LNCaP clone FGC (cell line): ENCODE results near the gene ADH6.

ENCODE experiments used
- DNase-seq: peaks from one replicate; pipeline ENCODE4 v3.0.0-alpha.2; 2011; ENCODE audit warnings: low read depth
- H3K4me3 ChIP-seq: 2 replicates; pipeline ENCODE4 v1.5.1; 2011; ENCODE audit warnings: mild to moderate bottlenecking, low read depth, low read length, control low read depth
- TF ChIP-seq, protein P1 (sequence below): IDR thresholded peaks from 2 replicates; pipeline ENCODE4 v1.5.1; 2012; ENCODE audit warnings: mild to moderate bottlenecking; ENCODE audit not compliant: control insufficient read depth, insufficient read depth; ENCODE audit errors: extremely low read depth

ADH6 gene

GRCh38 chr4:99179178-99179577, 39.9 kb downstream of the ADH6 start:
- TF ChIP-seq, protein P1, sequence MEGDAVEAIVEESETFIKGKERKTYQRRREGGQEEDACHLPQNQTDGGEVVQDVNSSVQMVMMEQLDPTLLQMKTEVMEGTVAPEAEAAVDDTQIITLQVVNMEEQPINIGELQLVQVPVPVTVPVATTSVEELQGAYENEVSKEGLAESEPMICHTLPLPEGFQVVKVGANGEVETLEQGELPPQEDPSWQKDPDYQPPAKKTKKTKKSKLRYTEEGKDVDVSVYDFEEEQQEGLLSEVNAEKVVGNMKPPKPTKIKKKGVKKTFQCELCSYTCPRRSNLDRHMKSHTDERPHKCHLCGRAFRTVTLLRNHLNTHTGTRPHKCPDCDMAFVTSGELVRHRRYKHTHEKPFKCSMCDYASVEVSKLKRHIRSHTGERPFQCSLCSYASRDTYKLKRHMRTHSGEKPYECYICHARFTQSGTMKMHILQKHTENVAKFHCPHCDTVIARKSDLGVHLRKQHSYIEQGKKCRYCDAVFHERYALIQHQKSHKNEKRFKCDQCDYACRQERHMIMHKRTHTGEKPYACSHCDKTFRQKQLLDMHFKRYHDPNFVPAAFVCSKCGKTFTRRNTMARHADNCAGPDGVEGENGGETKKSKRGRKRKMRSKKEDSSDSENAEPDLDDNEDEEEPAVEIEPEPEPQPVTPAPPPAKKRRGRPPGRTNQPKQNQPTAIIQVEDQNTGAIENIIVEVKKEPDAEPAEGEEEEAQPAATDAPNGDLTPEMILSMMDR, result no peak
- no peak overlapping the region for H3K4me3 ChIP-seq
- DNase-seq, result no peak

DNA sequence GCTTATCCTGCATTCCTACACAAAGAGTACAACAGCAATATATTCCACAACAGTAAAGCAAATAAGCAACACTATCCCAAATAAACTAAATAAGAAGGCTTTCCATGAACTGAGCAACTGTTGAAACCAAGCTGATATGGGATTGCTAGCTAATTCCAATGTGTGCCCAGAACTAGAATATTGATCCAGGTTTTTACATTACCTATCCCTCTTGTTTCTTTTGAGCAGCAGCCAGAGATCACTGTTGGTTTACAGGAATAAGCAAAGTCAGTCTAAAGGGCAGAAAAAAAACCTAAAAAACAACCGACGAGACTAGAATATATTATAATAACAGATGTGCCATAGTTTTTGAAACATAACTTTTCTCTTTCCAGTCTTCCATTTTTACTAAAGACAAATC, 52.5 kb downstream of the ADH6 start:
- DNase-seq, result no peak
- TF ChIP-seq, protein P1, result no peak
- no peak overlapping the region for H3K4me3 ChIP-seq

GRCh38 chr4:99165978-99166377, 53.1 kb downstream of the ADH6 start:
- TF ChIP-seq, protein P1, result no peak
- DNase-seq, result no peak

DNA sequence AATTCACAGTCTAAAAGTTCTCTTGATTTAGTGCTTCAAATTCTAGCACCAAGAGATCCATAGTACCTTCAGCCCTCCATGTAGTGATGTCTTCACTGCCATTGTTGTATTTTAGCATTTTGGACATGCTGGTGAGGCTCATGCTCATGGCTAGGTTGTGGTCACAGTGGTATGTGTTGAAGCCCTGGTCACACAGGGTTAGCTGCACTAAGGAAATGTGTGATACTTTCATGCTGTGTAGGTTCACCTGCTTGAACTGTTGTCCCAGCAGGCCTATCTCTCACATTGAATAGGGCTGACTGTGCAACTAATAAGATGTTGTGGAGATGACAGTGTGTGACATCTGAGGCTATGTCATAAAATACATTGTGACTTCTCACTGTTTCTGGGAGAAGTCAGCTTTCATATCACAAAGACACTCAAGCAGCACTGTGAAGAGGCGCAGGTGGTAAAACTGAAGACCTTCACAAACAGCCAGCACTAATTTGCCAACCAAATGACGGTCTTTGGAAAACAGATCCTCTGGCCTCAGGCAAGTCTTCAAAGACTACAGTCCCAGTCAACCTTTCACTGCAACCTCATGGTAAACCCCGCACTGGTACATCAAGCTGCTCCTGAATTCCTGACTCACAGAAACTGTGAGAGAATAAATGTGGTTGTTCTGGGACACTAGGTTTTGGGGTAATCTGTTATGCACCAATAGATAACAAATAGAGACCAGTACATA, 57.5 kb downstream of the ADH6 start:
- DNase-seq, result no peak
- H3K4me3 ChIP-seq, result no peak overlapping the region
- TF ChIP-seq, protein P1, result no peak

More at GRCh38 chr4:99165978-99166377, 53.1 kb downstream of the ADH6 start:
- H3K4me3 ChIP-seq, result no peak overlapping the region

DNA sequence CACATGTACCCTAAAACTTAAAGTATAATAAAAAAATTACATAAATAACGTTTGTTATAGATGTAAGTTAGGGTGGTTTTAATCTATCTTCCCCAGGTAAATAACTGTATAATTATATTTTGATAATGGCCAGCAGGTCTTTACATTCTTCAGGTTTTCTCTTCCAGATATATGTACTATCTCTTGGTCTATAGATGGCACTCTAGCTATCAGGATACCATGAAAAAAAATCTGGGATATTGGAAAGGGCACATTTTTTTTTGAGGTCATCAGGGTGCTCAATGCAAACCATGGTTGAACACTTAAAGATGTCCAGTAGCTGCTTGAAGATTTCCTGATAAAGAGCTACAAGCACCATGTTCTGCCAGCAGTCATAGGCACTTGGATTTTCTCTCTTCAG, 59.3 kb downstream of the ADH6 start:
- TF ChIP-seq, protein P1, result 0 out of 2 replicates have a peak, but pooled peaks have one; percentile 8
- H3K4me3 ChIP-seq, result no peak overlapping the region
- DNase-seq, result no peak

DNA sequence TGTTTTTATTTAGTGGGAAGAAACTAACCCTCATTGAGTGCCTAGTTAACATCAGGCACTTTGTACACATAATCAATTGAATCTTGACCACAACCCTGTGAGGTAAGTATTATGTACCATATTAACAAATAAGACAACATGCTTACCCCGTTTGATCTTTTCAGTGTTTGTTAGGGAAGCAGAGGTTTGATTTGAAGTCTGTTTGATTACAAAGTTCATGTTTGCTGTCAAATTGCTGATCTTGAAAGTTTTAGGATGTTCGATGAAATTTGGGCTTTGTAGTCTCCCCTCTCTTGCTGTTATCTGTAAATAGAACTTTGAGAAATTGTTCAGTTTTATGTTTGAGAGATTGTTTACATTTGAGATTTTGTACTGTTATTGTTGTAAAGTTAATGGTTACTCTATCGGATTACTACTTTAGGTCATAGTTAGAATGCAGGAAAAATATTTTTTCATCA, 61.5 kb downstream of the ADH6 start:
- TF ChIP-seq, protein P1, result no peak
- no peak overlapping the region for H3K4me3 ChIP-seq
- peak; percentile 10 for DNase-seq

GRCh38 chr4:99156992-99157391, 62.1 kb downstream of the ADH6 start:
- no peak overlapping the region for H3K4me3 ChIP-seq
- DNase-seq, result no peak
- TF ChIP-seq, protein P1, result no peak
